HG03571 (cell line): Measurements from ENCODE around the gene TNFAIP2.
"Not testable (repeated sequence)": the region's sequence is repeated elsewhere in the genome, so short reads cannot be mapped to it uniquely, and the experiment has no call there.

Experiments used
- ATAC-seq: cut with Tn5 transposase; IDR thresholded peaks from one replicate; pipeline ENCODE4 v1.9.1; 2021; ENCODE audit not compliant: unreplicated experiment

The TNFAIP2 gene

DNA sequence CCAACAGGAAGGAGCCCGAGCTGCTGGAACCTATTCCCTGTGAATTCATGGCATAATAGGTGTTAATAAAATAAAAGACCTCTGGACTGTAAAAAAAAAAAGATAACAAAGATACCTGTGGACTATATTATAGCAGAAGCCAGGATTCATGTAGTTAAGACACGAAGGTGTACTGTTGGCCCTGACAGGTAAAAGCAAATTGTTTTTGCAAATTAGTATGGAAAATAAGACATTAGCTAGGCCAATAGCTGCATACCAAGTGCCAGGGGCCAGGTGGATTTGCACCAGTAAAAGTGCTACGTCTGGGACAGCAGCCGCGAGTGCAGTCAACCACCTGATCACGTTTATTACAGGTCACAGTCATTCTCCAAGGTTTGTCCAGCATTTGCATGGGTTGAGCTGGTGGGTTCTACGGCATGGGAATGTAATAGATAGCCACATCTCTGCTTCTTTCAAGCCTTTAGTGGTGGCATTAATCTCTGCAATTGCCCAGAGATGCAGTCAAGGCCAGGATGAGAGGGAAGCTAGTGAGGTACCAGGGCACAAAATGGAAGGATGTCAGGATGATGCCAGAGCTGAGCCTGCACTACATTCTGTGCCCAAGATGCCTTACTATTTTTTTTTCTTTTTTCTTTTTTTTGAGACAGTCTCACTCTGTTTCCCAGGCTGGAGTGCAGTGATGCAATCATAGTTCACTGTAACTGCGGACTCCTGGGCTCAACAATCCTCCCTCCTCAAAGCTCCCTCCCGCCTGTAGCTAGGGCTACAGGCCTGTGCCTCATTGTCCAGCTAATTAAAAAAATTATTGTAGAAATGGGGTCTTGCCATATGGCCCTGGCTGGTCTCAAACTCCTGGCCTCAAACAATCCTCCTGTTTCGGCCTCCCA lies 26.3 kb downstream of the TNFAIP2 start:
- no peak for ATAC-seq

DNA sequence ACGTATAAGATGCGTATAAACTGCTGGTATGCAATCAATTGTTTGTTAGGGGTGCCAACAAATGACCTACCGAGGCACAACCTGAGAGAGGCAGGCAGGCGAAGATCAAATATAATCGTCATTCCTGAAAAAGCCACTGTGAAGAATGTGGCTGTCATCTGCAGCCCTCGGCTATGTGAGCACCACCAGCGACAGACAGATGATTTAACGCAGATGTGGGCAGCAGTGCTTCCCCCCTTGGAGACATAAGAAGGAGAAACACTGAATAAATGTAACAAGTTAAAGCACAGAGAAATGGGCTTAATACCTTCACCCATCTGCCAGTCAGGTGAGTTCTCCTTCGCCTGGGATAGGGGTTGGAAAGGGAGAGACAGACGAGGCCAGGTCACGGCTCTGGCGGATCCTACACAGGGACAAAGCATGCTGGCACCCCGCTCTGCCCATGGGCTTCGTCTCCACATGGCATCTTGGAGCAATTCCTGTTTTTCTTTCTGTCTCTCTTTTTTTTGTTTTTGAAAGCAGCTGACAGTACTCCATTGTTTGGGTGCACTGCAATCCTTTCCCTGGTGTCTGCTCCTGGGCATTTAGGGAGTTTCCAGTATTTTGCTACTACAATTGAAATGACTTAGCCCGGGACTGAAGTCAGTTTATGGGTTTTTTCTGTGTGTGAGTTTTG lies 28.1 kb downstream of the TNFAIP2 start:
- ATAC-seq: no peak

DNA sequence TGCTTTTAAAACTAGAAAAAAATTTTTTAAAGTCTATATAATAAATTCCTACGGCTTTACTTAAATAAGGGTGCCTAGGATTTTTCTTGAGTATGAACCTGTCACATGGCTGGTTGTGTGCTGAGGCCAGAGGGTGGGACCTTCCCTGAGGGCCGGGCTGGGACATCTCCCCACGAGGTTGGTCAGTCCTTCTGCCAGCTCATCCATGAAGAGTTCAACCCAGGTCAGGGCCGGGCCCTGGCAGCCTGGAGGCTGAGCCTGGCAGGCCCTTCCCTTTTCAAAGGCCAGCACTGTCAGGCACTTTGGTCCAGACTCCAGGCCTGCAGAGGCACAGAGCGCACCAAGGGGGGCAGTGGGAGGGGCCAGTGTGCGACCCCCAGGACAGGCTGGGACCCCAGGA lies 31.7 kb downstream of the TNFAIP2 start:
- no peak for ATAC-seq

DNA sequence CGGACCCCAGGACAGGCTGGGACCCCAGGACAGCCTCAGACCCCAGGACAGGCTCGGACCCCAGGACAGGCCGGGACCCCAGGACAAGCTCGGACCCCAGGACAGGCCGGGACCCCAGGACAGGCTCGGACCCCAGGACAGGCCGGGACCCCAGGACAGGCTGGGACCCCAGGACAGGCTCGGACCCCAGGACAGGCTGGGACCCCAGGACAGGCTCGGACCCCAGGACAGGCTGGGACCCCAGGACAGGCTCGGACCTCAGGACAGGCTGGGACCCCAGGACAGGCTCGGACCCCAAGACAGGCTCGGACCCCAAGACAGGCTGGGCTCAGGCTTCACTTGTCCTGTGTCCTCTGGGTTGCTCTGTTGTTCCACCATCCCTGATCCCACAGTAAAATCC lies 32.2 kb downstream of the TNFAIP2 start:
- ATAC-seq: not testable (repeated sequence)

DNA sequence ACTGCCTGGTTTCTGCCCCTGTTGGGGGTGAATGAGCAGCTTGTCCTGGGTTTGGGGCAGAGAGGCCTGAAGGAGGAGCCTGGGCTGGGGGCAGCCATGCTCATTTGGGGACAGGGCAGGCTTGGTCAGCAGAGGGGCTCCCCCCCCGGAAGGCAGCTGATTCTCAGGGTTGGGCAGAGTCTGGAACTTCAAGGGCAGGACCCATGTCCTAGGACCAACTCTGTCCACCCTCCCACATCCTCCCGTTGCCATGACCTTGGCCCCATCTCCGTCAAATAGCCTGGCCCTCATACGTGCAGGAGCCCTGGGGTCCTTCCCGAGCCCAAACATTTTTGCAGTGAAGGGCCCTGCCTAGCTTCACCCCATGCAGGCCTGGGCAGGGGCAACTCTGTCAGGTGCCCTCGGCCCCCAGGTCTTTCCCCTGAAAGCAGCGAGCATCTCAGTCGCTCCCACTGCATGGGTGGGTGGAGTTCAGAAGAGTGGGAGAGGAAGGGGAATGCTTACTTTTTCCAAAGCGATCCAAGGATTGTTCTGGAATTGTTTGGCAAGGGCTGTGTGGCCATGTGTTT lies 32.6 kb downstream of the TNFAIP2 start:
- no peak for ATAC-seq

DNA sequence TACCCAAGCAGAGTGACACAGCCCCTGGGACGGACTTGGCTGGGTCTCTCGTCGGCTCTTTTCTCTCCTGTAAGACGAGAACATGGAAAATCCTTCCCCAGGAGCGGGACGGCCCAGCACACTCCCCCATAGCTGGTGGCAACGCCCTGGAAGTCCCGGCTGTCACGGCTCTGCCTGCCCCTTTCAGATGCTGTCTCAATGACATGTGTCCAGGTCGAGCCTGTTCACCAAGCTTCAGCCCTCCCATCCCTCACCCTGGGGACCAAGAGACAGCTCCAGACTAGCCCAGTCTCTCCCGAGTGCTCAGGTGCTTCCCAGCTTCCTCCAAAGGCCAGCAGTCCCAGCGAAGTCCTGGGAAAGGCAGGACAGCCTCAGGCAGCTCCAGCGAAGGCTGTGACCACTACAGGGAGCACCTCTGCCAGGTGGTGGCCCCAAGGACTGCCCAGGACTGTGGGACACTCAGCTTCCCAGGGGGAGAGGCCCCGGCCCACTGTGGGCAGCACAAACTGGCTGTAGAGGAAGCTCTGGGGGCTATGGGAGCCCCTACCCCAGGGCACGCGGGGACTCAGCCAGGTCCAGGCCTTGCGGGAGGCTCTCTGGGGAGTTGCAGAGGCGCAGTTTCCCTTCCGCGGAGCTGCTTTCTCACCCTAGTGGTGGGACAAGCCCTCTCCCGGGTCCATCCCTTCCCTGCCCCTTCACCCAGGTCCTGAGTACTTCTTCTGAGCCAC lies 33.6 kb downstream of the TNFAIP2 start:
- no peak for ATAC-seq

DNA sequence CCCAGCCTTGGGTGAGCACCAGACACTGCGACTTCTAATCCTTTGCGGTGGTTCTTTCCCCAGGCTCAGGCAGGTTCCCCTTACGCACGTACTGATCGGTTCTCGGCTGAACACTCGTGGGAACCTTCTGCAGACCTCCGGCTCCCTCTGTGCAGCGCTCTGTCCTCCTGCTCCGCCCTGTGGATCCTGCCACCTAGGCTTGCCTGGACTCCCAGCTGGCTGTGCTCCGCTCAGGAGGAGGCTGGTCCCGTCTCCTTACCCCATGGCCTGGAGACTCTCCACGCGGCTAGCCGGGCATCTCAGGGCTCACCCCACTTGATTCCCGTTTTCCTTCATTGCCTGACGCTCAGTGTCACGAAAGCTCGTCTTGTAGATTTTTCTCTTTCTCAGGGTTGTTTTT lies 34.7 kb downstream of the TNFAIP2 start:
- ATAC-seq: no peak

DNA sequence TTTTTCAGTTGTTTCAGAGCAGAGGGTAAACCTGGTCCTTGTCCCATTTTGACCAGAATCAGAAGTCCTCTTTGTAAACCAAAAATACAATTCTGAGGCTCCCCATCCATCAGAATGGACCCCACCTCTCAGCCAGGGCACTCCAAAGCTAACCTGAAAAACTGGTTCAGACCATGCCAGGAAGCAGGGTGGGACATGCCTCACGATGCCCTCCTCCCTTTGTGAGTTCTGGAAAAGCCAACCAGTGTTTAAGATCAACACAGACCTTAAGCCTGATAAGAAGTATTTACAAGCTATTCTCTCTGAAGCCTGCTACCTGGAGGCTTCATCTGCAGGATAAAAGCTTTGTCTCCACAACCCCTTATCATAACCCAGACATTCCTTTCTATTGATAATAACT lies 35.4 kb downstream of the TNFAIP2 start:
- no peak for ATAC-seq

DNA sequence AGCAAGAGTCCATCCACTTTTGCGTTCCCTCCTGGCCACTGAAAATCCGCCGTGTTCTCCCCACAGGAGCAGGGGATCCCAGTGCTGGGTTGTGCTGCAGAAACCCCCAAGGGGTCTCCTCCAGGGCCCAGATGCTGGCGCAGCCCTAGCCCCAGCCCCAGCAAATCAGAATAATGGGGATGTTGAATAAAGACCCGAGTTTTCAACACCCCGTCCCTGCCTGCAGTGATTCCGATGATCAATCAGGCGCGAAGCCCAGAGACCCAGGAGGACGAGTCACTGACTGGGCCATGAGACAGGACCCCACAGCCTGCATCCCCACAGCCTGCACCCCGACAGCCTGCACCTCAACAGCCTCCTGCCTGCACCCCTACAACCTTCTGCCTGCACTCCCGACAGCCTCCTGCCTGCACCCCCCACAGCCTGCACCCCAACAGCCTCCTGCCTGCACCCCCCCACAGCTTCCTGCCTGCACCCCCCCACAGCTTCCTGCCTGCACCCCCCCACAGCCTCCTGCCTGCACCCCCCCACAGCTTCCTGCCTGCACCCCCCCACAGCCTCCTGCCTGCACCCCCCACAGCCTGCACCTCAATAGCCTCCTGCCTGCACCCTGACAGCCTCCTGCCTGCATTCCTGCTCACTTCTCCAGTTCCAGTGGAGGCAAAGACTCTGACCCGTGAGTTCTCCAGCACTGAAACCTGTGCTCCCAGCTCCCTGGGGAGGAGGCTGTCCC lies 37.2 kb downstream of the TNFAIP2 start:
- ATAC-seq: no peak

DNA sequence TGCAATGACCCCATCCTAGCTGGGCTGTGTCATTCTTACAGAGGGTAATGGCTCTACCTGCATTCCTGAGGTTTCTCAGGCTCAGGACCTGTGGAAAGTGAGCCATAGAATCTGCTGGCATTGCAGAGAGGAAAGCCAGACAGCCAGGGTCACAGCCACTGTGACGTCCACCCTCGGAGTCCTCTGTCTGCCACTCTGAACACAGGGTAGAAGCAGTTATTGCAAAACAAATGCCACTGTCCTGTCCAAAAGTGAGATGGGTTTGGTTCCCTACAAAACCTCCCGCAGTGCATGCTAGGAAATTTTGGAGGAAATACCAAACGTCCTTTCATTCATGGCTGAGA lies 37.8 kb downstream of the TNFAIP2 start:
- ATAC-seq: no peak

DNA sequence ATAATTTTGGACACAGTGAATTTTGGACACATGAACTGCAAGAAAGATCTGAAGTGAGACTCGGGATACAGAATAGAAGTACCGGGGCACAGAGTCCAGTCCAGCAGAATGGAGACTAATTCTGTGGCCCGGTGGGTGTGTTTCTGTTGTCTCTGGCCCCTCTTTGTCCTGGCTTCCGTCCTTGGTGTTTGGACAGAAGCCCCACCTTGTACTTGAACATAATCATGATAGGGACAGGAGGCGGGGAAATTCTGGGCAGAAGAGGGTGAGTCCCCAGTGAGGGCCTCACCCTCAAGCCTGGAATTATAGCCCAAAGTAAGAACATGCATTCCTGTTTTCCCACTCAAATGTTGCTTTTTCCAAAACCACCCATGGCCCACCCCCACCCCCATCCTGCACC lies 39.9 kb downstream of the TNFAIP2 start:
- ATAC-seq: no peak

DNA sequence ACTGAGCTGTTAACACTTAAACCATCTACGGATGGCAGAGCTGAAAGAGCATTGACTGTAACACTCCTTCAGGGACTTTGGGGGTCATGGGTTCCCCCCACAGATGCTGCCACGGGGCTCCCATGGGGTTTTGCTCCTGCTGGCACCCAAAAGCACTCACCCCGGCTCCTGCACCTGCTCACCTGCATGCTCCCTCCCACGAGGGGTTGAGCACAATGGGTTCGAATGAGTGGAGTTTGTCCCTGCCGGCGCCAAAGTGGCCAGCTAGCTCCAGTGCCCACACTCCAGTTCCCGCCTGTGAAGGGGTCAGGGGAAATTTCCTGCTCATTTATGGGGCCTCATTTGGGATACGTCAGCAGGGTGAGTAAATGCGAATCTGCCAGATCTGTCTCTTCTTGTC lies 40.7 kb downstream of the TNFAIP2 start:
- no peak for ATAC-seq

DNA sequence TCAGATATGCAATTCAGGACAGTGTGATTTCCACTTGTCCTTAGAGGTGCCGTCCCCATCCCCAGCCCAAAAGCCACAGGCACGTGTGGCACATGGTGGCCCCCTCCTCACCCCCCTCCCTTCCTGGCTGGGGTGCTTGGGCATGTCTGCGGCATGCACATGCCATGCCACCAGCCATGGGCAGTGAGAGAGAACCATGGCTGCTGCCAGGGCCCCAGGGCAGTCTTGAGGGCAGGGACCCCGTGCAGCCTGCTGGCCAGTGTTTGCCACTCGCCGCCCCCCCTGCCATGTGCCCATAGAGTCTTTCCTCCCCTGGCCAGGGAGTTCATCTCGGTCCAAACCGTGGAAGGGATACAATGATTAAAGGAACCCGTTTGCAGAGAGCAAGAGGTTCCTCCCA lies 41.5 kb downstream of the TNFAIP2 start:
- ATAC-seq: no peak

DNA sequence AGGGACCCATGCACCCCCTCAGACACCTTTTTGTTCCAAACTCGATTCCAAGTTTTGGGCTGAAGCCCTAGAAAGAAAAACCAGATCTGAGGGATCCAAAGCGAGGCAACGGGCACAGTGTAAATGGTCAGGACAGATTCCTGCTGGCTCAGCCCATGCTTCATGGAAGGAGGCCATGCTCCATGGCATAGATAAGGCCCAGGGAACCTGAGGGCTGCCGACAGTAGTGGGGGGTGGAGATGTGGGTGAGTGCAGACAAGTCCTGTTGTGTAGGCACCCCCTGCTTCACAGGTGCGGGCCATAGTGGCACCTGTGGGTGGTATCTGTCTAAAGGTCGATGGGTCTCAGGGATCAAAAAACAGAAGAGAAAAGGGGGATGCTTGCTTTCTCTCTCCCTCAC lies 42.1 kb downstream of the TNFAIP2 start:
- no peak for ATAC-seq

DNA sequence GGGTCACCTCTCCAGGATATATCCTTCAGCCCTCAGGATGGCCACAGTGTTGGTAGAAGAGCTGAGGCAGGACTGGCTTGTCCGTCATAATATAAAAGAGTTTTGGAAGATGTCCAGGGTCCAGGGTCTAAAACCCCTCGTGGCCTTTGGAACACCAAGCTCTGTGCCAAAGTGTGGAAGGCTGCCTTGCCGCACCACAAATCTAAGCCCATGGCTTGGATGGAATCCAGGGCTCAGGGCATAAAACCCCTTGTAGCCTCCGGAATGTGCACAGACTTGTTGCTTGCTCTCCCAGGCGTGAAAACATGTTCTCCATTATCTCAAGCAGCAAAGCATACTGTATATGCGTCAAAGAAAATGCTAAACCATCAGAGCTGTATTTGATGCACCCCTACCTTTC lies 46.7 kb downstream of the TNFAIP2 start:
- no peak for ATAC-seq

DNA sequence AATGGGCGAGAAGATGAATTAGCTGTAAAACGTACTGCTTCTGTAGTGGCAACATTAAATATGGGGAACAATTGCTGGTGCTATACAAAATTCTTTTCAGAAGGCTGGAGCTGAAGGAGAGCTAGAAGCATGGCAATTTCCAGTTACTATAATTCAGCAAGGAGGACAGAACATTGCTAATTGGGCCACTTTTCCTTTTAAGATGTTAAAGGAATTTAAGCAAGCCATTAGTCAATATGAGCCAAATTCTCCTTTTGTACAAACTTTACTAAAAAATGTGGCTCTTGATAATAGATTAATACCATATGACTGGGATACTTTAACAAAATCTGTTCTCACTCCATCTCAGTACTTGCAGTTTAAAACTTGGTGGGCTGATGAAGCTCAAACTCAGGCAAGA lies 47.9 kb downstream of the TNFAIP2 start:
- ATAC-seq: not testable (repeated sequence)

DNA sequence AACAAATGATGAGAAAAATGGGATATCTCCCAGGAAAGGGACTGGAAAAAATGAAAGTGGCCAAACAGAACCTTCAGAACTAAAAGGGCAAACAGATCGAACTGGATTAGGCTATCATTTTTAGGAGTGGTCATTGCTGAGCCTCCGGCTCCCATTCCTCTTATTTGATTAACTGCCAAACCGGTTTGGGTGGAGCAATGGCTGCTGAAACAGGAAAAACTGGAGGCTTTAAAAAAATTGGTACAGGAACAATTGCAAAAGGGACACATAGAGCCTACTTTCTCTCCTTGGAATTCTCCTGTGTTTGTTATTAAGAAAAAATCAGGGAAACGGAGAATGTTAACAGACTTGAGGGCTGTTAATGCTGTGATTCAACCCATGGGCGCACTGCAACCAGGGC lies 49.7 kb downstream of the TNFAIP2 start:
- no peak for ATAC-seq

DNA sequence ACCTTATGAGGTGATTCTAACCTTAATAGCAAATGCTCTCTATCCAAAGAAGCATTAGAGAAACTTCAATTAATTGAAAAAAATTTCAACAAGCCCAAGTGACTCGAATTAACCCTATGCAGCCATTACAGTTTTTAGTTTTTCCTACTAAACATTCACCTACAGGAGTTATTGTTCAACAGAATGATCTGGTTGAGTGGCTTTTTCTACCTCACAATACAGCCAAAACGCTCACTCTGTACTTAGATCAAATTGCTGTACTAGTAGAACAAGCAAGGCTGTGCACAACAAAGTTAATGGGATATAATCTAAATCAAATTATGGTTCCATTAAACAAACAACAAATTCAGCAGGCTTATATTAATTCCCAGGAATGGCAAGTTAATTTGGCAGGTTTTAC lies 50.6 kb downstream of the TNFAIP2 start:
- ATAC-seq: not testable (repeated sequence)

DNA sequence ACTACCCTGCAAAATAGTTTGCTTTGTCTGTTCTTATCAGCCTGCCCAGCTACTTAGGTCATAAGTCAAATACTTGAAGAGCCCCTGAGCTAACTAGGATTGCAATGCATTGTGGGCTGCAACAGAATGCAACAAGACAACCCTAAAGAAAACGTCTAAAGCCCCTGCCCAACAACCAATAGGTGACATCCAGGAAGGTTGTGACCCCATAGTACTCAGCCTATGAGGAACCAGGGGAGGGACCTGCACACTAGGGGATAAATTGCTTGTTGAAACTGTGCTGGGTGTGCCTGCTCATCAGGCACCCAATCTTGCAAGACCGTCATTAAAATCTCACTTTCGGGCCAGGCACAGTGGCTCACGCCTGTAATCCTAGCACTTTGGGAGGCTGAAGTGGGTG lies 52.9 kb downstream of the TNFAIP2 start:
- not testable (repeated sequence) for ATAC-seq

DNA sequence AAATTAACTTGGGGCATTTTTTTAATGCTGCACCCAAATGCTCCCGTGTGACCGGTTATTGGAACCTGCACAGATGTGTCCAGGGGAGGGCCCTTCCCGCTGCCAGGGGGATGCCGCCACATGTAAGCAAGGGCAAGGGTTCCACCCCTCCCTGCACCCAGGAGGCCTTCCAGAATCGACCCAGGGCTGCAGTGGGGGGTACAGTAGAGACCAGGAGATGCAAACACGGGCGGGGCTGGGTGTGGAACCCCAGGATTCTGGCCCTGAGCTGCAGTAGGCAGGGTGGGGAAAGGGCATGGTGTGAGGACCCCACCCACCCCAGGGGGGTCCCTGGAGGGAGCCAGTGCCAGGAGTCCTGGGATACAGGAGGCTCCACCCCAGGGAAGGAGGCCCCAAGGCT lies 54.1 kb downstream of the TNFAIP2 start:
- no peak for ATAC-seq

DNA sequence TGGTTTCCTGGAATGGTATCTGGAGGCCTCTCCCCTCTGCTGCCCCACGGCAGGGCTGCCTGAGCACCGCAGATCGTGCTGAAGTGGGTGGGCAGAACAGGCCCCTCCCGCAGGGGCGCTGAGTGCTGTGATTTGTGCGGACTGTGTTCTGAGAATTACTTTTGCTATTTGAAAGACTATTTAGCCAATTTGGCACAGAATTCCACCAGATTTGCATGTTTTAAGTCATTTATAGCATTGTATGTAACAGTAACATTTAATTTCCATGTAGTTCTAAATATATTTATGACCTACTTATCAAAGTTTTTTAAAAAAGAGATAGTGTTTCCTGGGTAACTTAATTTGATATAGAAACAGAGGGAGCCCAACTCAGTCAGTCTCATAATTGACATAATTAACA lies 55.3 kb downstream of the TNFAIP2 start:
- no peak for ATAC-seq
